GM21528 (cell line): ENCODE results near the gene TRMT11.

Experiments
- ATAC-seq: cut with Tn5 transposase; IDR thresholded peaks from one replicate; pipeline ENCODE4 v1.9.1; 2021; ENCODE audit warnings: mild to moderate bottlenecking, moderate library complexity; ENCODE audit not compliant: unreplicated experiment, low FRiP score

The TRMT11 gene

GRCh38 chr6:126071000-126071647 is 84.8 kb downstream of the TRMT11 start:
- ATAC-seq = no peak

GRCh38 chr6:126072172-126072571 is 85.8 kb downstream of the TRMT11 start:
- no peak for ATAC-seq

GRCh38 chr6:126072834-126073233 is 86.5 kb downstream of the TRMT11 start:
- no peak for ATAC-seq

- ATAC-seq = no peak
These were observed 89.2 kb downstream of the TRMT11 start for GRCh38 chr6:126075335-126076071.

GRCh38 chr6:126076992-126077664 is 90.8 kb downstream of the TRMT11 start:
- no peak for ATAC-seq

GRCh38 chr6:126077810-126078776 is 91.8 kb downstream of the TRMT11 start:
- ATAC-seq = no peak

GRCh38 chr6:126083875-126084274 is 97.5 kb downstream of the TRMT11 start:
- no peak for ATAC-seq

- ATAC-seq = peak; percentile 89
These were observed 100.2 kb downstream of the TRMT11 start for GRCh38 chr6:126086560-126086959.
